Right renal cortex interstitium (tissue), 3 donors: ENCODE data around the gene ADPRHL1. TPM values are rescaled to one million over a fixed set of nuclear protein-coding genes. Genes with fewer than 3 reads are reported as not detected.

ENCODE experiments used
- DNase-seq, 3 donors: peaks; one replicate each; pipeline ENCODE4 v3.0.0-alpha.2; 2013; ENCODE audit warnings: low read depth in 3 of 3, low spot score in 2 of 3
- polyA plus RNA-seq, 3 donors: library from polyadenylated mRNA; unstranded; fragments of 120-200 nt; gene quantifications; one replicate each; pipeline ENCODE4 v1.2.1, GENCODE V29; 2013; ENCODE audit not compliant: insufficient read length in 3 of 3

Gene ADPRHL1
- polyA plus RNA-seq, 3 donors, result 3.2 to 4.4 (median 3.3) TPM

GRCh38 chr13:113356596-113356995, 96.7 kb downstream of the ADPRHL1 start:
- DNase-seq, result no peak

GRCh38 chr13:113355621-113356020, 97.7 kb downstream of the ADPRHL1 start:
- DNase-seq, result no peak

- DNase-seq, result no peak
These were observed 98.3 kb downstream of the ADPRHL1 start for GRCh38 chr13:113354831-113355610.

GRCh38 chr13:113353254-113353653, 100.0 kb downstream of the ADPRHL1 start:
- DNase-seq, result no peak

GRCh38 chr13:113351514-113352026, 101.7 kb downstream of the ADPRHL1 start:
- DNase-seq, result no peak

- no peak for DNase-seq
These were observed 102.4 kb downstream of the ADPRHL1 start for GRCh38 chr13:113350938-113351335.

- no peak for DNase-seq
These were observed 103.0 kb downstream of the ADPRHL1 start for GRCh38 chr13:113350065-113350937.

Other genes with a start within 250 kb of the ADPRHL1 start
- gene PCID2, start 244.8 kb downstream of the ADPRHL1 start, polyA plus RNA-seq, result 10 to 100 TPM; 57.0 to 63.3 (median 60.5) TPM
- 10 to 100 TPM; 79.3 to 85.1 (median 83.9) TPM for gene CUL4A, start 243.9 kb downstream of the ADPRHL1 start, polyA plus RNA-seq
- gene LAMP1, start 156.2 kb downstream of the ADPRHL1 start, polyA plus RNA-seq, result 100 to 1,000 TPM; 173 to 191 (median 182) TPM
- 10 to 100 TPM in 2 of 3 donors, 1 to 10 TPM in 1; 9.2 to 16.9 (median 16.3) TPM for gene GRTP1, start 89.4 kb downstream of the ADPRHL1 start, polyA plus RNA-seq
- 10 to 100 TPM; 17.2 to 19.7 (median 19.6) TPM for gene DCUN1D2, start 37.2 kb upstream of the ADPRHL1 start, polyA plus RNA-seq
- gene TFDP1, start 131.3 kb upstream of the ADPRHL1 start, polyA plus RNA-seq, result 10 to 100 TPM; 78.8 to 92.5 (median 89.8) TPM
- gene ATP4B, start 204.7 kb upstream of the ADPRHL1 start, polyA plus RNA-seq, result under 1 TPM; 0.29 to 0.69 (median 0.40) TPM
- under 1 TPM; 0.07 to 0.13 (median 0.12) TPM for gene GRK1, start 213.7 kb upstream of the ADPRHL1 start, polyA plus RNA-seq